IPS-NIHi11 (cell line): ENCODE measurements around the gene TMC1.
"Not testable (repeated sequence)": the region's sequence is repeated elsewhere in the genome, so short reads cannot be mapped to it uniquely, and the experiment has no call there.

Experiments used
- DNase-seq: peaks from one replicate; pipeline ENCODE4 v3.0.0; 2012; ENCODE audit warnings: mixed read lengths, low spot score

TMC1 gene

DNA sequence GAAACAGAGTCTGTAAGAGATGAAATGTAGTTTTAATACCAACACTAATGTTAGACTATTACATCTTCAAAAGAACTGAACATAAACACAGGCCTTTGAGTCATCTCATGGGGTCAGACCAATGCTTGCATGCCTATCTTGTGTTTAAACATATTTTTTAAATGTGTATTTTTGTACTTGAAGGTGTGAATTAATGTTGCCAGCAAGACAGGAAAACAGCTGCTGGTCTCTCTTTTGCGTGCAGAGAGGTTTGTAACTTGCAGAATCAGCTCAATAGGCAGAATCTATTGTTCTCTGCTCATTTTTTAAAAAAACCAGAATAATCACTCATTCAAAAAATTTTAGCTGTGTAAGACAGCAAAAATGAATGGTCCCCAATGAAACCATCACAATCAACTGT lies 251.3 kb downstream of the TMC1 start:
- no peak for DNase-seq

DNA sequence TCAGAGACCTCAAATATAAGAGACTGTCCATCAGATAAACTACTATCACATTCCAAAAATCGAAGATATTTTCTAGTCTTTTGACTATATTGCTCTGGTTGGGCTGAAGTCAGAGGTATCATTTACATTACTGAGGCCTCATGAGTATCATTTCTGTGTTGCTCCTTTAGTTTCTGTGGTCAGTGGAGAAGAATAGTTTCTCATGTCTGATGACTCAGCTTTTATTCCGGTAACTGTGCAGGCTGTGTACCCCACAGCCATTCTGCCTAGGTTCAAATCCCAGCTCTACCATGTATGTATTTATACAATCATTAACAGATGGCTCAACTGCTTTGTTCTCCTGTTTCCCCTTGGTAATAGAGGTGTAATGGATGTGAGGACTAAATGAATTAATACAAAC lies 252.2 kb downstream of the TMC1 start:
- no peak for DNase-seq

DNA sequence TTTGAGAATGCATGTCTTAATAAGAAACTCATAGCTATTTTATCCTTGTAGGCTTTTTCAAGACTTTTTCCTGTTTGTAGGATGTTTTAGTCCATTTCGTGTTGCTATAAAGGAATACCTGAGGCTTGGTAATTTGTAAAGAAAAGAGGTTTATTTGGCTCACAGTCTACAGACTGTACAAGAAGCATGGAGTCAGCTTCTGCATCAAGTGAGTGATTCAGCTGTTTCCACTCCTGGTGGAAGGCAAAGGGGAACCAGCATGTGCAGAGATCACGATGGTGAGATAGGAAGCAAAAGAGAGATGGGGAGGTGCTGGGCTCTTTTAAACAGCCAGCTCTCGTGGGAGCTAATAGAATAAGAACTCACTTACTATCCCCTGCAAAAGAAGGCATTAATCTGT lies 254.2 kb downstream of the TMC1 start:
- DNase-seq: no peak

DNA sequence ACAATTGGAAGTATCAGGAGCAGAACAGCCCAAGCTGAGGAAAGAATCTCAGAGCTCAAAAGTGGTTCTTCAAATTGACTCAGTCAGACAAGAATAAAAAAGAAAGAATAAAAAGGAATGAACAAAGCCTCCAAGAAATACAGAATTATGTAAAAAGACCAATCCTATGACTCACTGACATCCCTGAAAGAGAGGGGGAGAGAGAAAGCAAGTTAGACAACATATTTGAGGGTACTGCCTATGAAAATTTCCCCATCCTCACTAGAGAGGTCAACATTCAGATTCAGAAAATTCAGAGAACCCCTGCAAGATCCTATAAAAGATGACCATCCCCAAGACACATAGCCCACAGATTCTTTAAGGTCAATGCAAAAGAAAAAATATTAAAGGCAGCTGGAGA lies 258.2 kb downstream of the TMC1 start:
- DNase-seq: no peak

DNA sequence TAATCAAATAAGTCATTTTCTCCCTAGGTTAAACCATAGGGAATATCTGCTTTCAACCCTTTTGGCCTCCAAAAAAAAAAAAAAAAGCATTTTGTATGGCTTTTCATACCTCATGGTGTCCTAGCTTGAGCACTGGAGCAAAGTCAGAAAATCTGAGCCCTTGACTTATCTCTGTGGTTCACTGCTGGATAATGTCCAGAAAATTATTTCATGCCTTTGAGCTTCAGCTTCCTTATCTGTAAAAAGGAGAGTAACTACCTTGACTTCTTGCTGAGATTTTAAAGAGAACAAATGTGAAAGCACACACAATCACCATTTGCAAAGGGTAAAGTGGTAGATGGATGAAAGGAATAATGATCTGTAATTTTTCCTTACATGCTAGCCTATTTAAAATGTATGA lies 265.5 kb downstream of the TMC1 start:
- DNase-seq: no peak

DNA sequence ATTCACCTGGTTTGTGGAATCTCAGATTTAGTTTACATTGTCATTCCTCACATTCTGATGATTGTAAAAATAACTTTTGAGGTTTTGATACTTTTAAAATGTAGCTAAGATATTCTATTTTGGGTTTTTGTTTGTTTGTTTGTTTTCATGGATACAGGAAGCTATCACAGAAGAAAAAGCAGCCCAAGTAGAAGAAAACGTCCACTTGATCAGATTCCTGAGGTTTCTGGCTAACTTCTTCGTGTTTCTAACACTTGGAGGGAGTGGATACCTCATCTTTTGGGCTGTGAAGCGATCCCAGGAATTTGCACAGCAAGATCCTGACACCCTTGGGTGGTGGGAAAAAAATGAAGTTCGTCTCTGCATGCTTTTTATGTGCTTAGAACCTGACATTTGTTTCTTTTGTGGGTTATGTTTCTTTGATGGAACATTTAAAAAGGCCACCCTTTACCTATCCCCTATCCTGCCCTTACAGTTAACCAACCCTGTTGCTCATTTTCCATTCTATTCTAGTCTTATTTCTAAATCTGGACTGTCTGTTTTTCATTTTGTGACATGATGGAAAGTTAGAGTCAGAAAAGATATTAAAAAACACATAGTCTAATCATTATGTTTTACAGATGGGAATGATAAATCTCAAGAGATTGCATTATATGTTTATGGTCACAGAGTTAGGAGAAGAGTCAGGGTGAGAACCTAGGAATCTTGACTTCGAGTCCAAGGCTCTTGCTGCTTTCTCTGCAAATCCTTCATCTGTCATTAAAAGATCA lies 267.7 kb downstream of the TMC1 start:
- no peak for DNase-seq

DNA sequence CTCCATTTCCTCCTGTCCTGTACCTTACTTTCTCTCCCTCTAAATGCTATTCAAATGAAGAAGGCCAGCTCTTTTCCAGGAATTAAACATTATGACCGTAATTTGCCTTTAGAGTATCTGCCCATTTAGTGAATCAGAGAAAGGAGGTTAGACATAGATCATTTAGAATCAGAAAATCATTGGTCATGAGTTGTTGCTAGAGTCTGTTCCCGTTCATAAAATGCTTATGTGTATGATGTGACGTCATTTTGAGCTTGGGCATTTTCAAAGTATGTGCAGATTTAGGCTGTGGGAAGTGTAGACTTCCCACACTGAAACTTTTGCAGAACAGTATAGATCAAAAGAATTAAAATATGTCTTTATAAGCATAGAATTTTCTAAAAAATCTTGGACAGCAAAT lies 268.5 kb downstream of the TMC1 start:
- no peak for DNase-seq

DNA sequence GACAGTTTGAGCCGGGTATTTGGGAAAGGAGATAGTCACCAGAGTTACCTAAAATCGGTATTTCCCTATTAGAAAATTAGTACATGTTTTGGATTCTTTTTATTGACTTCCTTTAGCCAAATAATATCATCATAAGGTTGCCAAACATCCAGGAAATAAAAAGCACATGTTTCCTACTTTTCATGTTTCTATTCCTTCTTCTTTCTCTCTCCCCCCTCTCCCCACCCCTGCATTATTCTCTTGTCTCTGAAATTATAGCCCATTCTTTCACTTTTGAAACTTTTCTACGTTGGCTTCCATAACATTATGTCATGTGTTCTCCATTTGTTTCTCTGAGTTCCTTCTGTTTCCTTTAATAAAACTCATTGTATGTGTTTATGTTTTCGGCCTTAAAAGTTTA lies 269.6 kb downstream of the TMC1 start:
- DNase-seq: no peak

DNA sequence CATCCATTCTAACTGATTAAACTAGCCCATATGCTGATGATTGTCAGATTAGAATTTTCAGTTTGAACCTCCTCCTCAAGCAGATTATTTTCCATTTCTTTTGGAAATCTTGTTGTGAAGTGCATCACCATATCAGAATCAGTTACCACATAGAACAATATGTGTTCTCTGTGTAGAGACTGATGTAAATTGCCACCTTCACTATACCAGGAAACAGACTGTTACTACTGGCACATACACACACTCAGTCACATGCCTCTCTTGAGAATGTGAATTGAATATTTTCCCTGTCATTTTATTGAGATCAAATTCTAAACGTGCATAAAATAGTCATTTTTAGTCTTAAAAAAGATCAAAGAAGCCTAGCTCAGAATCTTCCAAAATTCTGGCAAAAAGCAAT lies 270.0 kb downstream of the TMC1 start:
- DNase-seq: no peak

DNA sequence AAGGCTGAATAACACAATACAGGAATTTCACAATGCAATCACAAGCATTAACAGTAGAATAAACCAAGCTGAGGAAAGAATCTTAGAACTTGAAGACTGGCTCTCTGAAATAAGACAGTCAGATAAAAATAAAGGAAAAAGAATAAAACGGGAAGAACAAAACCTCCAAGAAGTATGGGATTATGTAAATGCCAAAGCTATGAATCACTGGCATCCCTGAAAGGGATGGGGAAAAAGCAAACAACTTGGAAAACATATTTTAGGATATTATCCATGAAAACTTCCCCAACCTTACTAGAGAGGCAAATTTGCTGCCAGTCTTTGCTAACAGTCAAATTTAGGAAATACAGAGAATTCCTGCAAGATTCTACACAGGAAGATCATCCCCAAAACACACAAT lies 273.5 kb downstream of the TMC1 start:
- no peak for DNase-seq

DNA sequence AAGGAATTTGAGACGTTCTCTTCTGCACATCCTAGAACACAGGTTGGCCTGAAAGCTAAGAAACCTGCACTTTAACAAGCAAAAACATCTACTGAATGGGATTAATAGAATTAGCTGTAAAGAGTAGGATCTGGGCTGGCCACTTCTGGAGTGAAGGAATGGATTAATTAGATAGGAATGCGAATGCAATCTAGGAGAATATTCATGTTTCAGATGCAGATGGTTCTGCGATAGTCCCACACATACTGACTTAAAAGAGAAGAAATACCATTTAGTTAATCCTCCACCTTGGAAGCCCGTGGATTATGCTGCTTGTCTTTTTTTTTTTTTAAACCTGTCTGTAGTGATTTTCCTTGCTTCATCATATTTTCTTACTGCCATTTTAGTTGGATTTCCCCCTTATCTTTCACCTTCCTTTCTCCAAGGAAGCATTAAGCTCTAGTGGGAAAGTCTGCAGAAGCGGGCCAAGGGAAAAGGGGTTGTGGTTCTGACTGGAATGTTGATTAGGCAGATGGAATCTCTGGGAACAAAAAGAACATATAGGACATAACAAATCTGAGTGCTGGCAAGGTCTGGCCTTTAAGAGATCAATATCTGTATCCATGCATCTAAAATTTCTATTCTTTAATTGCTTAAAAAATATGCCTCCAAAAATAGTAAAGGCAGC lies 279.1 kb downstream of the TMC1 start:
- DNase-seq: no peak

DNA sequence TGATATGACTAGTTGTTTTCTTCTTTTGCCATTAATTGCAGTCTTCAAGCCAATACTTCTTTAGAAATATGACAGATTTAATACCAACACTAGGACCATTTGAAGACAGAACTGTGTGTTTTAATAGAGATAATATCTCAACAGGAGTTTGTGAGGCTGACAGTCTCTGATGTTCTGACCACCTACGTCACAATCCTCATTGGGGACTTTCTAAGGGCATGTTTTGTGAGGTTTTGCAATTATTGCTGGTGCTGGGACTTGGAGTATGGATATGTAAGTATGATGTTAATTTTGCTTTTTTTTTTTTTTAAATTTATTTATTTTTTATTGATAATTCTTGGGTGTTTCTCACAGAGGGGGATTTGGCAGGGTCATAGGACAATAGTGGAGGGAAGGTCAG lies 283.8 kb downstream of the TMC1 start:
- no peak for DNase-seq

DNA sequence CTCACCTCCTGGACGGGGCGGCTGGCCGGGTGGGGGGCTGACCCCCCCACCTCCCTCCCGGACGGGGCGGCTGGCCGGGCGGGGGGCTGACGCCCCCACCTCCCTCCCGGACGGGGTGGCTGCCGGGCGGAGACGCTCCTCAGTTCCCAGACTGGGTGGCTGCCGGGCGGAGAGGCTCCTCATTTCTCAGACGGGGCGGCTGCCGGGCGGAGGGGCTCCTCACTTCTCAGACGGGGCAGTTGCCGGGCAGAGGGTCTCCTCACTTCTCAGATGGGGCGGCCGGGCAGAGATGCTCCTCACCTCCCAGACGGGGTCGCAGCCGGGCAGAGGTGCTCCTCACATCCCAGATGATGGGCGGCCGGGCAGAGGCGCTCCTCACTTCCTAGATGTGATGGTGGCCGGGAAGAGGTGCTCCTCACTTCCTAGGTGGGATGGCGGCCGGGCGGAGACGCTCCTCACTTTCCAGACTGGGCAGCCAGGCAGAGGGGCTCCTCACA lies 285.0 kb downstream of the TMC1 start:
- DNase-seq: not testable (repeated sequence)

DNA sequence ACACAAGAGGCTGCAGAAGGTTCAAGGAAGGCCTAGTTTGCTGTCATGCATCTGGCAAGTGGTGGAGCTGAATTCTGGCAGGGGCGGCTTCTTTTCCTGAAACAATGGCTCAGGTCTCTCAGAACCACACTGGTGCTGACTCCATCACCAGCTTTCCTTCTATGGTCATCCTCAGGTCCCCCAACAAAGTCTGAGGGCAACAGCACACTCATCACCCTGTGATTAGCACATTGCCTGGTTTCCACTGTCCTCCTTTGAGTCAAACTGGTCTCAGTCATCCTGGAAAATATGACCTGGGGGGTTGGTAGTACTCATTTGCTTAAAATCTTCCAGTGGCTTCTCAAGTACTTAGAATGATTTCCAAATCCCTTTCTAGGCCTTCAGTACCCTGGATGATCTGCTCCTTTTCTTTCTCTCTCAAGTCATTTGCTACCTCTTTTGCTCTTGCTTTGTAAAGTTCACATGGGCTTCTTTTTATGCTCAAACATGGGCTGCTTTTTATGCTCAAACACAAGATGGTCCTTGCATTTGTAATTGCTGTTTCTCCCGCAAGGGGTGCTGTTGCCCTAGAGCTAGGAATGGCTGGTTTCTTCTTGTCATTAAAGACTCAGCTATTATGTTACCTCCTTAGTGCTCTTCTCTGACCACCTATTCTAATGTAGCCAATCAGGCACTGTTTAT lies 286.5 kb downstream of the TMC1 start:
- peak; percentile 14 for DNase-seq

DNA sequence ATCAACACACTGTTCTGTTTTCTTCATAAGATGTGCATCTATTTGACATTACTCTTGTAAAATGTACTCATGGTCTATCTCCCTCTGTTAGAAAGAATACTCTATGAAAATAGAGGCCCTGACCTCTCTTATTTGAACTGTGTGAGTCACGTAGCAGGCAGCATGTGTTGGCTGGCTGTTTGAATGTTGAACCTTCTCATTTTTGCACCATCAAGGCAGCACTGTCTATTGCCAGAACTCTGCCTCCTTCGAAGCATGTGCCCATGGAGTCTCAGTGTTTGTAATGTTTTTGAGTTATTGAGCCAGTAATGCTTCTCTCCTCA lies 287.0 kb downstream of the TMC1 start:
- no peak for DNase-seq

DNA sequence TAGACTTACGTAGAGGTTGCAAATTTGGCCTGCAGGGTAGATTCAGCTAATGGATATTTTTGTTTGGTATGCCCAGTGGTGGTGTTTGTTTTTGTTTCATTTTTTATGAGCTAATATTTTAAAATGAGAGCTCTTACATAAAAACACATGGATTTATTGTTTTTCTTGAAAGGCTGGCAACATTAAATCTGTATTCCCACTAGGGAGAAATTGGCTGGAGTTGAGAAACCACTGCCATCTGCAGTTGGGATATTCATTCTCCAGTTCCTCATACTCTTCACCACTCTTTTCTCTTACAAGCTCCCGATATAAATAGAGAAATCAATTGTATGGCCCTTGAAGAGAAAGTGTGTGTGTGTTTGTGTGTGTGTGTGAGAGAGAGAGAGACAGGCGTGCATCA lies 288.2 kb downstream of the TMC1 start:
- DNase-seq: no peak

DNA sequence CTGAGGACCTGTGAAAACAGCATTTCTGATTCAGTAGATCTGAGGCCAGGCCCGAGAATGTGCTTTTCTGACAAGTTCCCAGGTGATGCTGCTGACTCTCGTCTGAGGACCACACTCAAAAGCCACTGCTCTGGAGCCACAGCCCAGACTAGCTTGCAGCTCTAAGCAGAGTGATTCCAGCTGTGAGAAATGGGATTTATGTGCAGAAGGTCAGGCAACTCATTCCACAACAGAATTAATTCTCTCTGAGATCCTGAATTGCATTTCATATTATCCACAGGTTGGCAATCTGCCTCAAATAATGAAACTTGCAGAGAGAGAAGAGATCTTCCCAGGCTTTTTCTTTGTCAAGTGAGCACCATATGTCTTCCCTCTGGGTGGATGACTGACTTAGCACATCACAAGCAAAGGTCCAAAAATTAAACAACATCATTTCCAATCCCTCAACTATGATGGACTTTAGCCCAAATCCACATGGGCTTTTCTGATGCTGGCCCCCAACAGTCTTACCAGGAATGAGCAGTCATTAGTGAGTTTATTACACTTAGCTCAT lies 291.2 kb downstream of the TMC1 start:
- DNase-seq: no peak

DNA sequence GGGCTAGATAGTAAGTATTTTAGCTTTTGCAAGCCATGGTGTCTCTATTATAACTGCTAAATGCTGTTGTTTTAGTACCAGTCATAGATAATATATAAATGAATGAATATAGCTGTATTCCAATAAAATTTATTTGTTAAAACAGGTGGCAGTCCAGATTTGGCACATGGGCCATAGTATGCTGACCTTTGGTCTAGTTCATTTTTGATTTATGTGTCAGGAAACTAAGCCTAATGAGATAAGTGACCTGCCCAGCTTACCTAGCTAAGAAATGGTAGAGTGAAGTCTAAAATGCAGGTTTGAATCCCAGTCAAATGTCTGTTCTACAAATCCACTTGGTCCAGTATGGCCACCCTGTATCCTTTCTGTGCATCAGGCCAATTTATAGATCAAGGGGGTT lies 292.1 kb downstream of the TMC1 start:
- DNase-seq: no peak

DNA sequence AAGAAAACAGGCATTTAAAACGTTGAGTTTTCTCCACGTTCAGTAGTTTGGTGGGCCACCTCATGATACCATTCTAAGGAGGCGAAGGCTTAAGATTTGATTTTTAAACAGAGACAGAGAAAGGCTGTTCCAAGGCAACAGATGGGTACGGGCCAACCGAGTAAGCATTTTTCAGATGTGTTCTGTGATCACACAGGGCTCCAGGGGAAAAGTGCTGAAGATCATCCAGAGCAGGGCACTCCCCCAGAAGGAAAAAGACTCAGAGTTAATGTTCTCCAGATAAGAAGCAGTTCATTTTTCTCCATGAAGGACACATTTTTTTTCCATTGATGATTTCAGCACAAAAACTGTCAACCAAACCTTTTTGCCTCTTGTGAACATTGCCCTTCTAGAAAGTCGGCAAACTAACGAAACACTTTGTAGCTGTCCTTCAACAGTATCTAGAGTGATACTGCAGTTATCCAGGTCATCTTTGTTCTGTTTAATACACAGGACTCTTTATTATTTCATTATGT lies 292.7 kb downstream of the TMC1 start:
- DNase-seq: no peak

DNA sequence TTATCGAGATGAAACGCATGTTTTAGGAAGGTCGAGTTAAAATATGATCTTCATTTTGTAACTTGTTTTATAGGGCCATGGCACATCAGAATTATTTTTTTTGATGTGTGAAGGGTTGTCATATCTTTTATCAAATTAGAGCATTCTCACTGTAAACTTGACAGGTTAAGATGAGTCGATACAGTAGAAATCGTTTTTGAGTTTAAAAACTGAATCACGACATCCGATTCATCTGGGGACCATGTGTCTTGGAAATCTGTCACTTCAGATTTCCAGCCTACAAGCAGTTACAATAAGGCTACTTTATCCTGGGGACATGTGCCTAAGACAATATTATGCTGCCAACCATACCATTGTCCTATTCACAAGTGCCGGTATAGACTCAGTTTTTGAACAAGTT lies 295.3 kb downstream of the TMC1 start:
- DNase-seq: no peak

DNA sequence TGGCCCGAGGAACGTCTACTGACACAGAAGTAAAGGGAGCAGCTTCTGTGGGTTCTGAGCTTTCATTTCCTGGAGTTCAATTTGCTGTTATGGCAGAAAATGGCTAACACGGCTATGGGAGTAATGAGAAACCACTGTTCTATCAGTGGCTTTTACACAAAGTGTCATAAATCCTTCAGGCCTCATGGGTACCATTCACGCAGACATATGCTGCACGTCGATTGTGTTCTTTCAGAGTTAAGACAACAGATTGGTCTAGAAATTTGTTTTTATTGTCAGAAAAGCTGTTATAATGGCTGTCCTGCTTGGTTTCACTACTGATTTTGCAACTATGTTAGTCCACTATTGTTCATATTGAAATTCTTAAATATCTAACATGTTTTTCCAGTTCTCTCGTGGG lies 296.0 kb downstream of the TMC1 start:
- DNase-seq: no peak

DNA sequence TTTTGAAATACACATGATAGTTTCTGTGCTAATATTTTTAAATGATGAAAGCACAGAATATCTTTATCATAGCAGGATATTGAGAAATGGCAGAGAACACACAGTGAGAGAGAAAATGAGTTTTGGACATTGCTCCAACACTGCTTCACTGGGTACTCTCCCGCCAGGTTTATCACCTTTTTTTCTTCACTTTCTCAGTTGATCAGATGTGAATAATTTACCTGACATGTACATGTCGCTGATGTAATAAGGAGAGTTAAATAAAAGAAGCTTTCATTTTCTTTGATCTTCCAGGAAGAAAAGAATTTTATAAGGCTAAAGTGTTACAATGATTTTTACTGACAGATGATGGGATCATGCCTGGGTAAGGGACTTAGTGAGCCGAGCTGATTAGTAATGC lies 297.0 kb downstream of the TMC1 start:
- no peak for DNase-seq

DNA sequence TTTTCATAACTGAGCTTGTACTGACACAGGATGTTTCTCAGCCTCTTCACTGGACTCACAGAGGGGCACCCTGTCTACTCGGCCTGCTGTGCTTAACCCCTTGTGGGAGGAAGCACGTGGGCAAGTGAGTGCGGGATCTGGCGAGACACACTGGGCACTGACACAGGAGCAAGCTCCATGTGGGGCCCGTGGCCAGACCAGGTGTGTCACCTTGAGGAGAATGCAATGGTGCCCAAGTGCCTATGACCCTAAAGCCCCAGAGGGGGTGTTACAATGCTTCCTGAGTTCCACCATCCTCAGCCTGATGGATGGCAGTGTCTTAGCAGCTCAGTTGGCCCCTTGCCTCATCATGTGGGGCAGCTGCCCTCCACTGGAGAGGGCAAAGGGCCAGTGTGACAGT lies 302.6 kb downstream of the TMC1 start:
- DNase-seq: no peak
